ENCODE measurements around the gene PRKCI.
"Not testable (repeated sequence)": the region's sequence is repeated elsewhere in the genome, so short reads cannot be mapped to it uniquely, and the experiment has no call there.

PRKCI gene

DNA sequence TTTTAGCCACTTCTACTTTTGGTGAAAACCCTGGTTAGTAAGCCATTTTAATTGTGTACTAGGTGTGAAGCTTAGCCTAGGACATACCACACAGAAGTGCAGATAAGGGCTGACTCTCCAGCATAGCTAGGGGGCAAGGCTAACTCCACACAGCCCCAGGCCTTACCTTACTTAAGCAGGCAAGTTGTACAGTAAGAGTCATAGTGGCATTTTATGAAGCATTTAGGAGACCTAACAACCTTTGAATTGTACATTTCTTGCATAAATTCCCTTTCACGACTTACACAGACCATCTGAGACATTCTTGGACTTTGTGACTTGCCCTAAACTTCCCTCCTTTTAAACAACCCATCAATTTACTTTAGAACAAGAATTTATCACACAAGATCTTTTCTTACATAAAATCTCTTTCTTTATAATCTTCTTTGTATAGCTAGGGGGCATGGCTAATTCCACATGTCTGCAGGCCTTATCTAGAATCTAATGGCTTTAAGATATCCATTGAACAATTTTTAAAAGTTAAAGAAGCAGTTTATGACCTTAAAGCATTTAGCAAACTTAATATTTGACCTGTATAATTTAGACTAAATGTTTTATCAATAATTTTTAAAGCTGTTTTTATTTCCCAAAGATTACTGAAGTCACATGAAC is 116.6 kb downstream of the PRKCI start:
- DNase-seq: no peak

DNA sequence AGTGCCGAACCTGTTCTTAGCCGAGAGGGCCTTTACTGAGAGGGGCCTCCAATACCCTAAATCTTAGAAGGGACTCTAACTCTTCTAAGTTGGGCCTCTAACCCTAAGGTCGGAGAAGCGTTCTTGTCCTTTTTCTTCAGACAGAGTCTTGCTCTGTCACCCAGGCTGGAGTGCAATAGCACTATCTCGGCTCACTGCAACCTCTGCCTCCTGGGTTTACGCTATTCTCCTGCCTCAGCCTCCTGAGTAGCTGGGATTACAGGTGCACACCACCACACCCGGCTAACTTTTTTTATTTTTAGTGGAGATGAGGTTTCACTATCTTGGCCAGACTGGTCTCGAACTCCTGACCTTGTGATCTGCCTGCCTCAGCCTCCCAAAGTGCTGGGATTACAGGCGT is 120.0 kb downstream of the PRKCI start:
- not testable (repeated sequence) for DNase-seq

DNA sequence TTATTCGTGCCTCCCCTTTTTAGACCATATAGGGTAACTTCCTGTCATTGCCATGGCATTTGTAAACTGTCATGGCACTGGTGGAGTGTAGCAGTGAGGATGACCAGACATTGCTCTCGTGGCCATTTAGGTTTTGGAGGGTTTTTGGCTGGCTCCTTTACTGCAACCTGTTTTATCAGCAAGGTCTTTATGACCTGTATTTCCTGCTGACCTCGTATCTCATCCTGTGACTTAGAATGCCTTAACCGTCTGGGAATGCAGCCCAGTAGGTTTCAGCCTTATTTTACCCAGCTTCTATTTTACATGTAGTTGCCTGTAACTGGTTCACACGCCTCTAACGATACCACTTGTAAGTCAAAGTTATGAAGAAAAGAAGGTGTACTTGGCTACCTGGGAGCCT is 121.6 kb downstream of the PRKCI start:
- DNase-seq: not testable (repeated sequence)

DNA sequence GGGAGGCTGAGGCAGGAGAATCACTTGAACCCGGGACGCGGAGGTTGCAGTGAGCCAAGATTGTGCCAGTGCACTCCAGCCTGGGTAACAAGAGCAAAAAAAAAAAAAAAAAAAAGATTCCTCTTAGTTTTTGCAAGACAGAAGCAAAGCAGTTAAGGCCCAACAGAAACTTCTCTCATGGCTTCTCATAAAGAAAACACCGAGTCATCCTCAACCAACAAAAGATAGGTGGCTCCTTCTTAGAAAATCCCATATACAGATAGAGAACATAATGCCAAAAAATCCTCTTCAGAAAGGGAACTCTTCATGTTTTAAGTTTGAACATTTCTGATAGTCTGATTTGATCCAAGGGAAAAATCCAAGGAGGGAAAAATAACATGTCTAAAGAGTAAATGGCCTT is 122.7 kb downstream of the PRKCI start:
- DNase-seq: no peak

DNA sequence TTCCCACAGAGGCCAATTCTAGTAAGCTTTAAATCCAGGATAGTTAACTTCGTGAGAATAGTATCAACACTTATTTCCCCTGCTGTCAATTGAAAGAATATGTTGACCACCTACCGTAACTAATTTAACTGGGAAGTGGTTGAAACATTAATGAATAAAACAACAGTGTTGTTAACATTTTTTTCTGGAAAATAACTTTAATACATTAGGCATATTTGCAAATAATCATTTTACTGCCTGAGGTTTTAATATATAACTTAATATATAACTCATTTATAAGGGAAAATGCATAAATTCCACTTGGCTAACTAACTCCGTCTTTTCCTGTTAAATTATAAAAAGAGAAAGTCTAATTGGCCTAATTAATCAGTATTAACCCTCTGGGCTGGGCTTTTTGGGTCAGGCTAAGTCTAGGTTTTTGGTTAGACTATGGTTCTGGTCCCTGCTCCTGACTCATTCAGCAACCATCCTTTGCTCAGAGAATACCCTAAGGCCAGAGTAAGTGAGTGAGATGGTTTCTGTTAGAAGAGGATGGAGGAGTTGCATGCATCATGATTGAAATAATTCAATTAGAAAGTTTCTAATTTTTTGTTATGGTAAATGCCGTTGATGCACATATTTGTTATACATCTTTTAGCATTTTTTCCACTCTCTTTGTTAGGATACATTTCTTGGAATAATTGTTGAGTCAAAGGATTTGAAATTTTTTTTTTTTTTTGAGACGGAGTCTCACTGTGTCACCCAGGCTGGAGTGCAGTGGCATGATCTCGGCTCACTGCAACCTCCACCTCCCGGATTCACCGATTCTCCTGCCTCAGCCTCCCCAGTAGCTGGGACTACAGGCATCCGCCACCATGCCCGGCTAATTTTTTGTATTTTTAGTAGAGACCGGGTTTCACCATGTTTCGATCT is 124.5 kb downstream of the PRKCI start:
- no peak for DNase-seq

DNA sequence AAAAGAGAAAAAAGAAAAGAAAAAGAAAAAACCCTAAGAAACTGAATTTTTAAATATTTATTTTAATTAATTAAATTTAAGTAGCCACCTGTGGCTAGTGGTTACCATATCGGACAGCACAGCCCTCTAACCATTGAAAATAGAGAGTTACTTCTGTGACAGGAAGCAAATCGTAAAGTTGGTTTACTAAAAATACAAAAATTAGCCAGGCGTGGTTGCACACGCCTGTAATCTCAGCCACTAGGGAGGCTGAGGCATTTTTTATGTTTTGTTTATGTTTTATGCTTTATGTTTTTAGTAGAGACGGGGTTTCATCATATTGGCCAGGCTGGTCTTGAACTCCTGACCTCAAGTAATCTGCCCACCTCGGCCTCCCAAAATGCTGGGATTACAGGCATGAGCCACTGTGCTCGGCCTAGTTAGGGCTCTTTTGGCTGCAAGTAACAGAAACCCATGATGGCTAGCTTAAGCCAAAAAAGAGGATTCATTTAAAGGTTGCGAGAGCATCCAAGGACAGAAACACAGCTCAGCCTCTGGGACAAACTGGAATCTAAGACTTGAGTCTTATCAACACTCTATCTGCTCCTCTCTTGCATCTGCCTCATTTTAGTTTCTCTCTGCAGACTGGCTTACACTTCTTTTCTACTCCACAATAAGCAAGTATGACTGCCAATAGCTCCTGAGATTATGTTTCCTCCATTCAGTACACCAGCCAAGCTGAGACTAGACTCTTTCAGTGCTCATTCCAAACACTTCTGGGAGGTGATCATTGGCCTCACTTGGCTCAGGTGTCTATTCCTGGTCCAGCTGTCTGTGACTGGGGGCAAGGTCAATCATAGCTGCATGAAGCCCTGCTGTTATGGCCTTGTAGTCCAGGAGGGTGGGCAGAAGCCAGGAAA is 128.5 kb downstream of the PRKCI start:
- DNase-seq: no peak

DNA sequence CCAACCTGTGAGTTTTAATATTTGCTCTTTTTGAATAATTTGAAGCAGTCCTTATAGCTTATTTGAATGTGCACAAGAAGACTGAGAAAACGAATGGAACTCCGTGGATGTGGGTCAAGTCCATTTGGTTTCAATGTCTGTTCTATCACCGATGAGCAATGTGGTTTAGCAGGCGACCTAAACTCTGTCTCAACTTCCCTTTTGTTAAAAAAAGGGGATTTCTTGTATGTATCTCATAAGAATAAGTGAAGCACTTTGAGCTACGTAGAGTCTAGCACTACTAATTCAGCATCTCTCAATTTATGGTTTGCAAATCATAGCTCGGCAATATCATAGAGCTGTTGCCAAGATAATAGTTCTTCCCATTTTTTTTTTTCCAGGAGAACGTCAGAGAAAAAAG is 130.7 kb downstream of the PRKCI start:
- DNase-seq: no peak

DNA sequence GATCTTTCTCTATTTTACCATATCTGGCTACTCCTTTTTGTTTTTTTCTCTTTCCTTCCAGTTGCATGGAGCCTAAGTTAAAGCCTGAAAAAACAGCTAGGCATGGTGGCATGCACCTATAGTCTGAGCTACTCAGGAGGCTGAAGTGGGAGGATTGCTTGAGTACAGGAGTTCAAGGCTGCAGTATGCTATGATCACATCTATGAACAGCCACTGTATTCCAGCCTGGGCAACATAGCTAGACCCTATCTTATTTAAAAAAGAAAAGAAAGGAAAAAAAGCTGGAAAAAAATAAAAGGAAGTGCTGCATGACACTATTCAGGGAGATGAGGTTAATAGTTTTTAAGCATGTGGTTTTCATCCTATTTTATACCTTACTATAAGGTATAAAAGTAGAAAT is 131.3 kb downstream of the PRKCI start:
- no peak for DNase-seq

DNA sequence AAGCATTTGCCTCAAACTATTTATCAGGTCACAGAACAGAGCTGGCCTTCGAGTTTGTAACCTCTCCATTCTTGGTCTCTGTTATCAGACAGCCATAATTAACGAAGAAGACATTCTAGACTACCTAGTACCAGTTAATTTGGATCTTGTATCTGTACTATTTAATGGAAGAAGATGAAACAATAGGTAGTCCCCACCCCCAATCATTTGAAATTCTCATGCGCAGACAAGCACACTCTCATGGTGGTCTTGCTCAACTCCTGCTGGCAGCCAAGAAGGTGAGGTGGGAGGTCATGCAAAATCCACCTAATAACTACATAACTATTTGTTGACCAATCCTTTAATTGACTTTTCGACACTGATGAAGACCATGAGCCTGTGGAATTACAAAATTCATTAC is 132.5 kb downstream of the PRKCI start:
- DNase-seq: no peak
